Amygdala (tissue), 56 donors: ENCODE measurements around the gene CEP131.

Source experiments
- DNase-seq, 56 donors: peaks; one replicate each; lab custom pipeline; 2025; lab: John Stamatoyannopoulos, UW

The CEP131 gene

DNA sequence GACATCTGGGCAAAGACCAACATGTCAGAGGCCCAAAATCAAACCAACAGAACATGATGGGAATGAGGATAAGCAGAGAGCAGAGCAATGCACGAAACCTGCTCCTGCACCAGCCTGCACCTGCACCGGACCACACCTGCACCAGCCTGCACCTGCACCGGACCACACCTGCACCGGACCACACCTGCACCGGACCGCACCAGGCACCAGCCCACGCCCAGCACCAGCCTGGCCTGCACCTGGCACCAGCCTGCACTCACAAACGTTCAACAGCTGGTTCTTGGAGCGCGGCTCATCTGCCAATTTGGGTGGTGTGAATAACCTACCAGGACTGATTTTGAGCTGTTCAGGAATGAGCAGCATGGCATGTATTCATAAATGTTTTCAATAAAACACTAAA is 18.2 kb downstream of the CEP131 start:
- no peak for DNase-seq

DNA sequence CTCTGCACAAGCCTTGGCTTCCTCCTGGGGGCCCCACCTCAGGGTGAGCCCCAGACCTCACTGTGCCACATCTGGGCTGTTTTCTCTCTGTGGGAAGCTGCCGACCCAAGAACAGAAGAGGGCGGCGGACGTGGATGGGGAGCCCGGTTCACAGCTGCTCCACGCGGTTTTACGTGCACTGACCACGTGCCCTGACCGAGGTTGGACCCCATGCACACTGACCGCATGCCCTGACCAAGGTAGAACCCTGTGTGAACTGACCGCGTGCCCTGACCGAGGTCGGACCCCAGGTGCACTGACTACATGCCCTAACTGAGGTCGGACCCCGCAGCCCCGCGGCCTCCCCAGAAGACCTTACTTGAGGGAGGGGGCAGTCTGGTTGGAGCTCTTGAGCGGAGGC is 19.6 kb downstream of the CEP131 start:
- DNase-seq = no peak

- no peak for DNase-seq
These were observed 20.4 kb downstream of the CEP131 start for GRCh38 chr17:81202318-81202717.

DNA sequence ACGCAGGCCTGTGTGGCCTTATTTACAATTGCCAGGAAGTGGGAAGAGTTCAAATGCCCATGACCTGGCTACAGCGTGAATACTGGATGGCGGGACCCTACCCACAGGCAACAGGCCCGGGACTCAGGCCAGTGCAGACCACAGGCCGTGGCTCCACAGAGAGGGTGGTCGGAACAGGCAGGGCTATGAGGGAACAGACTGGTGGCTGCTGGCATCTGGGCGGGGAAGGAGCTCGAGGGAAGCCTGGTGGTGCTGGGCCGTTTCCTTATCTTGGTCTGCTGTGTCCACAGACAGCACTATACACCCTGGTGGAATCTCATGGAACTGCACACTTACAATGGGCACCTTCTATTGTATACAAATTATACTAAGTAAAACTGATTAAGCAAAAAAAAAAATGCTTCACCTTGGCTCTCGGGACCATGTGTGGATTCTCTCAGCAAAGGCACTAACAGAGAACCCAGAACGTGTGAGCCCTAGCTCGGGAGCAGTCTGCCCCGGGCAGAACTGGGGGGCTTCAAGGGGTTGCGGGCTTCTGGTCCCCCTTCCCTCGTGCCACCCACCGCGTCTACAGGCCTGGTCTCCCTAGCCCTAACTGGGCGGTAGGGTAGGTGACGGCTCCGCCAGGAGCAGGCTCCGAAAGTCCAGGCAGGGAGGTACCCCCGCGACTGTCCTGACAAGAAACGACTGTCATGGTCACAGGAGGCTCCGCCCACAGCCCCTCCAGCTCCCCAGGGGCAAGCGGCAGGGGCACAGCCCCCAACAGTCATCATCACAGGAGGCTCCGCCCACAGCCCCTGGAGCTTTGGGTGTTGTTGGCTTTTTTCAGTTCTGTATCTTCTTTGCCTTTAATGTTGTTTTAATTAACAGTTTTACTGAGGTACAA is 21.8 kb downstream of the CEP131 start:
- peak in 42 of 56 donors; percentile 3 to 80 (median 37) for DNase-seq

DNA sequence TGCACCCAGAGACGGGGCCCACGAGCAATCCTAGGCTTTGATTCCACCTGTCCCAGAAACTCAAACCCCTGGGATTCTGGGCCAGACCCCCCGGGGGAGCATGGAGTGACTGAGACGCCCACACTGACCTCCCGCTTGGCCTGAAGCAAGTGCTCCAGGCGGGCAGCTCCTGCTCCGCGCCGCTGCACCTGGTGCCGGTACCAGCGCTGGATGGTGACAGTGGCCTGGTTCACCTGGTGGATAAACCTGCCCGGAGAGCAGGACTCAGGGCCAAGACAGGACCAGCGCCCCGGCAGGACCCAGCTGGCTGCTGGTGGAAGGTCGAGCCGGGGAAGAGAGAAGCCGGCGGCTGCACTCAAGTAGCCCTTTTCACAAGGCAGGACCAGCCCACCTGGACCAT is 22.6 kb downstream of the CEP131 start:
- DNase-seq = no peak

- no peak for DNase-seq
These were observed 23.3 kb downstream of the CEP131 start for GRCh38 chr17:81199482-81199830.

DNA sequence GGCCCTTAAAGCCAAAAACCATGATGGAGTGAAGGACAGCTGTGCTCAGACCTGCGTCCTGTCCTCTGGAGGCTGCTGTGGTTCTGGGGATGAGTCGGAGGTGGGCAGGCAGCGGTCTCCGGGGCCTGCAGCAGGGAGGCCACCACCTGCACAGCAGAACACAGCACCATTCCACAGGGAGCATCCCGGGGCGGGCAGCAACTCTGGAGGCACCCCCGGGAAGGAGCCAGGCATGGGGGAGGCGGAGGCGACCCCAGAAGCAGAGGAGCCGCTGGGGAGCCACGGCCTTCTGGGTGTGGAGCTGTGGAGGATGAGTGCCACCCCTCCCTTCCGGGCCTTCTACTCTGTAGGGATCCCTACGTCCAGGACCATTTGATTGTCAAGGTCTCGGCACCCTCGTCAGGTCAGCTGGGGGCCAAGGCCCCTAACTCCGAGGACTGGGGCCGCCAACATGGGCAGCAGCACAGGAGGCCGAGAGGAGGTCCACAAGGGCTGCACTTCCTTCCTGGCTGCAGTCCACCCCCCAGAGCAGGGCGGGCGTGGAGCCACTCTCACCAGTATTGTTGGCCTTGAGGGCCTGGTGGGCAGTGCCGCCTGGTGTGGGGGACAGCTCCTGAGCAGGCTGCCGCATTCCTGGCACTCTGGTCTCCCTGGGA is 23.8 kb downstream of the CEP131 start:
- no peak for DNase-seq

- no peak for DNase-seq
These were observed 24.8 kb downstream of the CEP131 start for GRCh38 chr17:81197831-81198490.

DNA sequence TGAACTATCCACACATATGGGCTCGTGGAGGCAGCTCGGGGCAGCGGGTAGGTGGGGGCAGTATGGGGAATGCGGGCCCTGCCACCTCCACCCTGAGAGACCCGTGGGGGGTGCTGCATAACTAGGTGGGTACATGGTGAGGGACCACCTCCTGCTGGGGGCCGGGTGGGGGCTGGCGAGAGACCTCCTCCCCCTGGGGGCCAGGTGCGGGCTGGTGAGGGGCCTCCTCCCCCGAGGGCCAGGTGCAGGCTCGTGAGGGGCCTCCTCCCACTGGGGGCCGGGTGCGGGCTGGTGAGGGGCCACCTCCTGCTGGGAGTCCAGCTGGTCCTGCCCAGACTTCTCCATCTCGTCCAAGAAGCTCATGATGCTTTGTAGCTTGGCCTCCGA is 25.4 kb downstream of the CEP131 start:
- no peak for DNase-seq

DNA sequence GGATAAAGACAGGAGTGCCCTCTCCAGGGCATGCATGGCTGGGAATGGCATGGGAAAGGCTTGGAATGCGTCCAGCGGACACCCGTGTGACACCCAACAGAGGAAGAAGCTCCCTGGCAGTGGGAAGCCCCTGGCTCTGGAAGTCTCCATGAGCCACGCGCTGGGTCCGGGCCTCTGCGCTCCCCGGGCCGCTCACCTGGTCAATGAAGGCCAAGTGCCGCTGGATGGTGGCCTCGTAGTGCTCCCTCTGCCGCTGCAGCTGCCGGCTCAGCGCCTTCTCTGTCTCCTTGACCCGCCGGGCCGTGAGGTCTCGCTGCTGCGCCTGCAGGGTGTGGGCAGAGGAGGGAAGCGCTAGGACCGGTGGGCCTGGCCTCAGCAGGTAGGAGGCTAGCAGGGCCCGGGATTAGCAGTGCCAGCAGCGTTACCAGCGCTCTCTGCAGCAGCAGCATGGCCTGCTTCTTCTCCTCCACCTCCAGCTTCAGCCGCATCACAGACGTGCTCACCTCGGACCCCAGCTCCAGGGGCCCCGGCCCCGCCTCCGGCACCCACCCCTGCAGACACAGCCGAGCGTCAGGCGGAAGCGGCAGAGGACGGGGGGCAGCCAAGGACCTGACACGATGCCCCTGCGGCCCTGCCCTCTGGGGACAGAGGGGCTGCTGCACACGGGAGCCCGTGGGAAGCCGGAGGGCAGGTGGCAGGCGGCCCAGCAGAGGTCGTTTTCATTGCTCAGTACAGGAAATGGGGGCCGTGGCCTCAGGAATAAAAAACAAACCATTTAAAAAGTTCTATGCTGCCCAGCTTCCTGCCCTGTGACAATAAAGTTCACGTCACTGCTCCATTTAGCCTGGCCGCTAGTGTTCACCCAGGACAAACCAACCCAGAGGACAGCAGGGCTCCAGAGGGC is 26.0 kb downstream of the CEP131 start:
- DNase-seq = no peak

- no peak for DNase-seq
These were observed 26.7 kb downstream of the CEP131 start for GRCh38 chr17:81195941-81196495.

GRCh38 chr17:81194941-81195901 is 27.5 kb downstream of the CEP131 start:
- DNase-seq = no peak

DNA sequence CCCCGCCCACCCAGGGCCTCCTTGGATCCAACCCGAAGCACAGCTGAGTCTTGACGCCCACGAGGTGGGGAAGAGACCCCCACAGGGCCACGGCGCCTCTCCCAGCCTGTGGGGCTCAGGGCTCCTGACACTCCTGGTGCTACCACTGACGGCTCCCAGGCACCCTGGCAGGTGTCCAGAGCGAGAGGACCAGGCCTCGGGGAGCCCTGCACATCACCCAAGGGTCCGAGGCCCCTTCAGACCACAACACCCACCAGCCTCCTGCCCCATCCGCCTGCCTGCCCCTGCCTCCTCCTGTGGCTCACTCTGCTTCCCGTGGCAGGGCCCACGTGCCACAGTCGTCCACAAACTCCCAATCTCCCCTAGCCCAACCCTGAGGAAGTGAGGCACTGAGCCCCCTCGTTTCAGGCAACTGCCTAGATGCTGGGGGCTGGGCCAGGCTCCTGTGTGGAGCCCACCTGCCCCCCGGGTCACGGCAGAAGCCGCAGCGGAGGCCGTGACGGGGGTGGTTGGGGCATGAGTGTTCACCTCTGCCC is 28.5 kb downstream of the CEP131 start:
- no peak for DNase-seq

- DNase-seq = no peak
These were observed 29.1 kb downstream of the CEP131 start for GRCh38 chr17:81193470-81194224.

DNA sequence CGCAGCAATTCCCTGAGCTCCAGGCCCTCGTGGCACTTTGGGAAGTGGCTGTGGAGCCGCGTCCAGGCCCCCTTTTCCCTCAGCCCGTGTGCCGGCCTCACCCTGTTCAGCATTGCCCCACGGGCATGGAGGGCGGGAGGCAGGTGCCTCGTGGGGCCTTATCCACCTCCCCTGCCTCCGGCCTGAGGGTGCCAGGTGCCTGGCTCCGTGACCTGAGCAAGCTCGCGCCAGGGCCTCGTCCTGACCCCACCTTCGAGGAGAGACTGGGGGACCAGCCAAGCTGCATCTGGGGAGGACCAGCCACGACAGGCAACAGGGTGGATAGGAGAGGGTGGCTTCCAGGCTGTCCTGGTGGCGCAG is 29.7 kb downstream of the CEP131 start:
- no peak for DNase-seq

GRCh38 chr17:81192386-81193050 is 30.2 kb downstream of the CEP131 start:
- DNase-seq = no peak

DNA sequence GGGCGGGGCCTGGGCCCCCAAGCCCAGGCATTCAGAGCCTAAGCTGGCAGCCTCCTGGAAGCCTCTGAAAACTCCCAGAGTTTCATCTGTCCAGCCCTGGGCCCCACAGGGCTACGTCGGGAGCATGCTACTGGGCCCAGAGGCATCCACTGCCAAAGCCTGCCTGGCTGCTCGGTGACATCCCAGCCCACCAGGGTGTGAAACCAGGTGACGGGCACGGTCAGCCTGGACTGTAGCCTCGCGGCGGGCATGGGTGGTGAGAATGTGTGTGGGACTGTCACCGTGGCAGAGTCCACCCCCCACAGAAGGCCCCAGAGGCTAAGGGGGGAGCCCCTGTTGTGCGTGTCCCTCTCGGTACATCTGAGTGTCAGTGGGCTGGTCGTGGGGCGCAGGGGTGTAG is 31.1 kb downstream of the CEP131 start:
- DNase-seq = no peak

DNA sequence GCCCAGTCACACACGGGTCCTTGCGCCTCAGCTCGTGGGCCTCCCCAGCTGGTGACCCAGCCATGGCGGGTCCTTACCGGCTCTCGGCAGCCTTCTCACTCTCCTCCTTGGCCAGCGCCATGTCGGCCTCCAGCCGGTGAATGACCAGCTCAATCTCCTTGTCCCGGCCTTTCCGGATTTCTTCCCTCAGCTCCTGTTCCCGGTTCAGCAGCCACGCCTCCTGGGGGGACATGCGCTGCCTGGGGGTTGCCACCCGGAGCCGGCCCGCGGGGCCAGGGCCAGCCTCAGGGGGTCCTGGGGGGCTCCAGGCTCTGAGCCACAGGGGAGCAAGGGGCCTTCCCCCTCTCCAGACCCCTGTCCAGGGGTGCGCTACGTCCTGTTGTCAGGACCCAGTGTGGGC is 31.6 kb downstream of the CEP131 start:
- DNase-seq = no peak
